Natural killer cell (primary cell): ENCODE results near the gene SEZ6L. TPM values are rescaled to one million over a fixed set of nuclear protein-coding genes. Genes with fewer than 3 reads are reported as not detected.

ENCODE experiments used
- ATAC-seq, 3 donors: fragments of 150-1000 bp in 2 of 3; fragments of 200-7000 bp in 1 of 3; cut with Tn5 transposase; 1 replicate in 1 of 3; 2 replicates in 2 of 3; pipeline ENCODE4 v1.10.0; 2021; ENCODE audit warnings: mild to moderate bottlenecking in 2 of 3, moderate library complexity in 2 of 3
- DNase-seq, 2 donors: peaks; one replicate each; pipeline versions ENCODE4 v3.0.0 to v3.0.0-alpha.2; 2013 to 2021; ENCODE audit warnings: mixed read lengths in 1 of 2
- H3K27ac ChIP-seq: one replicate; pipeline ENCODE4 v1.5.1; 2013; ENCODE audit warnings: mild to moderate bottlenecking, low read length
- H3K27me3 ChIP-seq: one replicate; pipeline ENCODE4 v1.6.1; 2013; ENCODE audit warnings: low read length; ENCODE audit not compliant: control insufficient read depth, insufficient read depth
- H3K36me3 ChIP-seq: one replicate; pipeline ENCODE4 v1.6.1; 2013; ENCODE audit warnings: low read length; ENCODE audit not compliant: control insufficient read depth, insufficient read depth
- H3K4me1 ChIP-seq: one replicate; pipeline ENCODE4 v1.6.1; 2013; ENCODE audit warnings: low read length; ENCODE audit not compliant: control insufficient read depth, insufficient read depth
- H3K4me3 ChIP-seq: one replicate; pipeline ENCODE4 v1.5.1; 2013; ENCODE audit warnings: low read length
- H3K9me3 ChIP-seq: one replicate; pipeline ENCODE4 v1.6.1; 2013; ENCODE audit warnings: low read length; ENCODE audit not compliant: control insufficient read depth, insufficient read depth
- H3K27ac Mint-ChIP-seq, 2 donors: one replicate each; pipeline ENCODE4 v1.8.0; 2022; ENCODE audit warnings: mild to moderate bottlenecking in 2 of 2, mixed read lengths in 2 of 2, moderate library complexity in 1 of 2
- H3K27me3 Mint-ChIP-seq, 2 donors: one replicate each; pipeline ENCODE4 v1.8.0; 2022; ENCODE audit warnings: low read depth in 2 of 2, mixed read lengths in 2 of 2
- H3K36me3 Mint-ChIP-seq: one replicate; pipeline ENCODE4 v1.8.0; 2022; ENCODE audit warnings: mixed read lengths
- H3K4me1 Mint-ChIP-seq, 2 donors: one replicate each; pipeline ENCODE4 v1.8.0; 2022; ENCODE audit warnings: mixed read lengths in 2 of 2
- H3K4me3 Mint-ChIP-seq: one replicate; pipeline ENCODE4 v1.8.0; 2022; ENCODE audit warnings: mild to moderate bottlenecking, moderate library complexity, mixed read lengths
- H3K9me3 Mint-ChIP-seq, 2 donors: one replicate each; pipeline ENCODE4 v1.8.0; 2022; ENCODE audit warnings: mixed read lengths in 2 of 2
- WGBS: methylation state at CpG from one replicate; pipeline ENCODE4 v1.1.7; 2013; ENCODE audit warnings: missing lambda C conversion rate; ENCODE audit not compliant: insufficient coverage; 5-methylcytosine and 5-hydroxymethylcytosine counted together
- intact Hi-C: fragments of 100-400 bp; cut with micrococcal nuclease; formaldehyde crosslinking; loops from one replicate; pipeline ENCODE4 v1.14.2; 2022
- total RNA-seq, 4 donors: library from RNA; stranded (reverse); fragments of 120-200 nt in 1 of 4; gene quantifications; one replicate each; pipeline versions ENCODE4 v1.2.3 to v1.2.4, GENCODE V29; 2013 to 2022
- TF ChIP-seq, protein P1 (sequence below): fragments of 200-600 bp; IDR thresholded peaks from one replicate; pipeline ENCODE4 v1.8.0; 2022; ENCODE audit warnings: antibody characterized with exemption

Gene SEZ6L
- total RNA-seq, 3 donors from 2014 or later (not counting 1 experiment from before 2014, with no cell fraction given): 0.11 to 1.1 (median 0.60) TPM

DNA sequence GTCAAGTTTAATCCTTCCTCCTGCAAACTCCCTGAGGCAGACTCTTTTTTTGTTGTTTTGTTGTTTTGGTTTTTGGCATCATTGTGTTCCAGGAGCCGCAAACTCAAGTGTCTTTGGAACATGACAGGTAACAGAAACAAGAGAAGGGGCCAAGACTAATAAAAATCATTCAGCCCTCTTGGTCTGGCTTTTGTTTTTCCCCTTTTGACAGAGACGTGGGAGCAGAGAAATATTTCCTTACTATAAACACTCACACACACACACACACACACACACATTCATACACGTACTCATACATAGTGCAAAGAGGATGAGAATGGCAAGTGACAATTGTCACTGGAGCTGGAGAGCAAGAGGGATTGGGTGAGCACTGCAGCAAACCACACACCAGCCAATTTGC, 249.4 kb downstream of the SEZ6L start:
- Histone ChIP-seq H3K4me3 (no peak overlapping the region), H3K36me3 (no peaks in the 10 kb centered on the region), H3K9me3 (peaks cover 4% of the 10 kb centered on the region), H3K4me1 (no peaks in the 10 kb centered on the region), H3K27ac (no peak overlapping the region), H3K27me3 (no peaks in the 10 kb centered on the region)
- Mint-ChIP-seq H3K36me3 (peaks cover 12% of the 10 kb centered on the region), H3K4me1 (no peaks in the 10 kb centered on the region), H3K27me3 (peaks cover 15 to 27% of the 10 kb centered on the region in 2 donors), H3K4me3 (no peak overlapping the region), H3K27ac (no peak overlapping the region), H3K9me3 (no peaks in the 10 kb centered on the region)
- no peak for ATAC-seq
- intact Hi-C loops: no loop called here
- no peak for DNase-seq
- WGBS: 93% methylated on average over 1 of the region's 3 CpGs
- TF ChIP-seq, protein P1, sequence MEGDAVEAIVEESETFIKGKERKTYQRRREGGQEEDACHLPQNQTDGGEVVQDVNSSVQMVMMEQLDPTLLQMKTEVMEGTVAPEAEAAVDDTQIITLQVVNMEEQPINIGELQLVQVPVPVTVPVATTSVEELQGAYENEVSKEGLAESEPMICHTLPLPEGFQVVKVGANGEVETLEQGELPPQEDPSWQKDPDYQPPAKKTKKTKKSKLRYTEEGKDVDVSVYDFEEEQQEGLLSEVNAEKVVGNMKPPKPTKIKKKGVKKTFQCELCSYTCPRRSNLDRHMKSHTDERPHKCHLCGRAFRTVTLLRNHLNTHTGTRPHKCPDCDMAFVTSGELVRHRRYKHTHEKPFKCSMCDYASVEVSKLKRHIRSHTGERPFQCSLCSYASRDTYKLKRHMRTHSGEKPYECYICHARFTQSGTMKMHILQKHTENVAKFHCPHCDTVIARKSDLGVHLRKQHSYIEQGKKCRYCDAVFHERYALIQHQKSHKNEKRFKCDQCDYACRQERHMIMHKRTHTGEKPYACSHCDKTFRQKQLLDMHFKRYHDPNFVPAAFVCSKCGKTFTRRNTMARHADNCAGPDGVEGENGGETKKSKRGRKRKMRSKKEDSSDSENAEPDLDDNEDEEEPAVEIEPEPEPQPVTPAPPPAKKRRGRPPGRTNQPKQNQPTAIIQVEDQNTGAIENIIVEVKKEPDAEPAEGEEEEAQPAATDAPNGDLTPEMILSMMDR: no peak

- TF ChIP-seq, protein P1: no peak
- H3K27ac Mint-ChIP-seq: peak overlapping the region; percentile 56 to 59
- Histone ChIP-seq H3K4me1 (peaks cover 24% of the 10 kb centered on the region), H3K27ac (no peak overlapping the region), H3K9me3 (peaks cover 4% of the 10 kb centered on the region), H3K36me3 (no peaks in the 10 kb centered on the region), H3K27me3 (no peaks in the 10 kb centered on the region), H3K4me3 (no peak overlapping the region)
- ATAC-seq (no peak), DNase-seq (no peak)
- H3K9me3 Mint-ChIP-seq: no peaks in the 10 kb centered on the region
- H3K36me3 Mint-ChIP-seq: peaks cover 12% of the 10 kb centered on the region
- intact Hi-C loops: no loop called here
- peaks cover 12 to 29% of the 10 kb centered on the region in 2 donors for H3K4me1 Mint-ChIP-seq
- peaks cover 3 to 4% of the 10 kb centered on the region in 2 donors for H3K27me3 Mint-ChIP-seq
- peak overlapping the region; percentile 81 for H3K4me3 Mint-ChIP-seq
Measured at GRCh38 chr22:26426924-26427323, 257.7 kb downstream of the SEZ6L start.

DNA sequence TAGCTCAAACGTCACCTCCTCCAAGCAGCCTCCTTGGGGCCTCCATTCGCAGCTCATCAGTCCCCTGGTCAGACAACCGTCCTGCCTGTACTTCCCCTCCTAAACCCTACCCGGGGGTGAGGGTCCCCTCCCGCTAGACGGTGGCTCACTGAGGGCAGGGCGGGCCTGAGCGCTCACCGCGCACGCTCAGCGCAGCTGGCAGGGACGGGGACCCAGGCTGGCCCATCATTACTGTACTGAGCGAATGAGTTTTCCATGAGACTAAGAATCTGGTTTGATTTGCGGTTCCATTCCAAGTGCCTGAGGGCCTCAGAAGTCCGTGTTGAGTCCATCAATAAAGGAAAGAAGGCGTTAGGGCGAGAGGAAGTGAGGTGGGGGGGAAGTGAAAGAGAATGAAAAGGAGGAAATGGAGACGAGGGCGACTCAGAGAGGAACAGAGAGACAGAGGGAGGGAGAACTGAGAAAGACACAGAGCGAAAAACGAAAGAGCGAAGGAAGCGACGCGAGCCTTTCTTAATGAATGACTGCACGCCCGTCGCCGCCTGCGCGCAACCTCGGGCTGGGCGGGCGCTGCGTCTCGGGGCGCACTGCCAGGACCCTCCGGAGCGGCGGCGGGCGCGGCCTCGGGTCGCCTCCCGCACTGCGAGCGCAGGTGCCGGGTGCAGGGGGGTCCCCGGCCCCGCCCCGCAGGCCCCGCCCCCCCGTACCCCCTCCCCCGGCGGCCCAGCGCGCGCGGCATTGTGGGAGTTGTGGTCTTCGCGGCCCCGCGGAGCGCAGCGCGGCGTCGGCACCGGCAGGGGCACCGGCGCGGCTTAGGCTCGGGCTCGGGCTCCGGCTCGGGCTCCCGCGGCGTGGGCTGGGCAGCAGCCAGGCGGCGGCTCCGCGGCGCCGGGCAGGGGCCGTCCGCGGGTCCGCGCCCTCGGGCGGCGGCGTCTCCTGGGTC, 259.5 kb downstream of the SEZ6L start, which contains the start of gene ASPHD2:
Gene ASPHD2, plus strand, starts transcription at position 746 of the 943 bp plus-strand sequence. CDS start 4,356 bp downstream, outside the sequence.
- Histone ChIP-seq H3K27ac (peak within 1 kb of the TSS; percentile 88), H3K4me1 (peaks cover 27% of the 10 kb centered on the region), H3K4me3 (peak within 1 kb of the TSS; percentile 66), H3K9me3 (no peaks in the 10 kb centered on the region), H3K27me3 (no peaks in the 10 kb centered on the region), H3K36me3 (peaks cover 3% of the 10 kb centered on the region)
- WGBS: under 1% methylated on average over 95 of the region's 96 CpGs
- TF ChIP-seq, protein P1: no peak
- ATAC-seq: peak; percentile 80 to 90 (median 85)
- peak; percentile 71 to 89 for DNase-seq
- H3K4me3 Mint-ChIP-seq: peak within 1 kb of the TSS; percentile 93
- H3K9me3 Mint-ChIP-seq: no peaks in the 10 kb centered on the region
- peaks cover 12 to 29% of the 10 kb centered on the region in 2 donors for H3K4me1 Mint-ChIP-seq
- peaks cover 0 to 3% of the 10 kb centered on the region in 2 donors for H3K27me3 Mint-ChIP-seq
- H3K27ac Mint-ChIP-seq: peak within 1 kb of the TSS; percentile 91 to 96
- no peaks in the 10 kb centered on the region for H3K36me3 Mint-ChIP-seq
- intact Hi-C loops: no loop called here
